SKM-1 (cell line): ENCODE data around the gene FOXJ3.
A peak's percentile ranks its signal among the peaks of the same experiment; 100 is the strongest.

Experiments
- DNase-seq: peaks from one replicate; lab custom pipeline; 2025; ENCODE audit not compliant: unreplicated experiment; lab: John Stamatoyannopoulos, UW

Gene FOXJ3

DNA sequence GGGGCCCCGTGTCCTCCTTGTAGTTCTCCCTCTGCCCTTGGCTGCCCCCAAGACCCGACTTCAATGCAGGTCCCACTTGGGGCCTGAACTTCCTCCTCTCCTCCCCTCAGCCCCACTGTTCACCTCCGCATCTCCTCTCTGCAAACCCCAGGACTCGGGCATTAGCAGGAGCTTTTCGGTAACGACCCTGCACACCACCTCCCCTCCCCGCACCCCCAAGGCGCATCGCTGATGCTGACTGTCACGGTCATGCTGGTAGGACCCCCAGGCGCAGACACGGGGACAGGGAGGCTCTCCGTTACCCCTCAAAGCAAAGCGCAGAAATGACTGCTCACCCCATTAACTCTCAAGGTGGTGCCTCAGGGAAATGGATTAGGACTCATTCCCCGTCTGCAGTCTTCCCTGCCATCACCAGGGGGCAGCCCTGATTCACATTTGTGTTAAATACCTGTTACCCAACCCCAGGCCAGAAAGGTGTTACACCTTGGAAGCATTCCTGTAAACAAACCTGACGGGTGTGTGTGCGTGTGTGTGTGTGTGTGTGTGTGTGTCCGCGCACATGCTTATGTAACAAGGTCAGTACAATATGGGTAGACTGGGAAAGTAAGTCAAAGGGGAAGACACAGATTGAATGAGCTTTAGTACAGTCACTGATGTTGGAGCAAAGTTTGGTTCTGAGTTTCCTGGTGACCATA is 188.3 kb downstream of the FOXJ3 start:
- DNase-seq = peak; percentile 52

DNA sequence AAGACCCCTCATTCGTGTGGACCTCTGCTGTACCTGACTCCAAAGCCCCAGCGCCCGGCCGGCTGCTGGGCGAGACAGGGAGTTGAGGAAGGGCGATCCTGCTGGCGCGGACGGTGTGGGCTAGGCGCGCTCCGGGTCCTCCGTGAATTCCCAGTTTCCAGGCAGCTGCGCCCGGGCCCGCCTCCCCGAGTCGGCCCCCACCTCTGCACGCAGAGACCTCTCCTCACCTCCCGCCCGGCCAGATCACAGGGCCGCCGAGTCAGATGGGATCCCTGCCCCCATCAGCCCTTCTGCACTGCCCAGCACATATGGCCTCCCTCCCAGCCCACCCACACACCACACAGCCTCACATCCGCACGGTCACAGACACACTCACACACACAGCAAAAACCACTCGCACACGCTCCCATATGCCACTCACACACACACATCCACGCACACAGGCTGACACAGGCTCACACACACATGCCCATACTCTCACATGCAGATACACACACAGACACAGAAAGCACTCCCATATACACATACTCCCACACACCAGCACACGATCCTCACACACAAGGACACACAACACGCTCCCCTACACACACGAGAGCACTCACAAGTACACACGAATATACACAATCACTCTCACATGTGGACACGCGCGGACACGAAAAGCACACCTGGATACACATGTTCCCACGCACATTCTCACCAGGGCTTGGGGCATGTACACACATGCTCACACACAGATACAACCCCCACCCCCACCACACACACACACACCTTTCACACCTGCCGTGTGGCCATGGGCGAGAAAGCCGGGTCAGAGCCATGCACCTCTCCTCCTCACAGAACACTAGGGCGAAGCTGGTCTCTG is 189.0 kb downstream of the FOXJ3 start:
- no peak for DNase-seq

DNA sequence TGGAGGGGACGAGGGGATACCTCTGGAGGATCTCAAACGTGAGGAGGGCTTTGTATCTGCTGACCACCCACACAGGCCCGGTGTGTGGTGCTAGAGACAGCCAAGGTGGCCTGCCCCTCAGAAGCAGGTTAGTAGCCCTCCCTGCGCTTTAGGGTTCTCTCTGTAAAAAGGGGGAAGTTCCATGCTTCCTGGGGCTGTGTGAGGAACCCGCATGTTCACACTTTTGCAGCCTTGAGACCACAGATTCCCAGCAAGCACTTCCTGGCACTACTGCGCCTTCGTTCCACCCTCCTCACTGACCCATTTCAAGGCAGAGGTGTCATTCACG is 189.7 kb downstream of the FOXJ3 start:
- DNase-seq = peak; percentile 10

DNA sequence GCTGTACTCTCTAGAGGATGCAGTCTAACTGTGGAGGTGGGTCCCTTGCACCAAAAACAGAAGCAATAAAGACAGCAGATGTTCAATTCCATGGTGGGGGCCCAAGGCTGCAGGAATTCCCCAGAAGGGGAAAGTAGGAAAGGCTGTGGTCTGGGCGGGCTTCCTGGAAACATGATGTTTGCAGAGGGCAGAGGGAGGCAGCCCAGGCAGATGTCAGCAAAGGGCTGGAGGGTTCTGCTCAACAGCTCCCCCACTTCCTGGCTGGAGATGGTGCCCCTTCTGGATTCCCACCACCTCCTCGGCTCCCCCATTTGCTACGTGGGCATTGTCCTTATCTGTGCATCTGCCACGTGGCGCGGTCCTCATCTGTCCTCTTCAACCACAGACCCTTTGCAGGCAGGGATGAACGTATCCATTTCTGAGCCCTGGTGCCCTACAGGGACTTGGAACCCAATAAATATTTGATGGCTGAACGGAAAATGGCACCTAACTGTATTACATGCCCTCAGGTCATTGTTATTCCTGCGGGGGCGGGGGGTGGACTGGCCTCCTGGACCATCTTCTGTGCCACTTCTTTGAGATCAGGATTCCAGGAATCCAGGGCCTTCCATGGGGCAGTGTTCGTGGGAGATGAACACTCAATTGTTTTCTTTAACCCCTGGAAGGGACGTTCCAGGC is 190.2 kb downstream of the FOXJ3 start:
- DNase-seq = no peak

GRCh38 chr1:42143896-42144710 is 190.9 kb downstream of the FOXJ3 start:
- DNase-seq = no peak

GRCh38 chr1:42142894-42143675 is 191.9 kb downstream of the FOXJ3 start:
- DNase-seq = no peak

GRCh38 chr1:42141978-42142377 is 193.1 kb downstream of the FOXJ3 start:
- DNase-seq = no peak

GRCh38 chr1:42140191-42140590 is 194.8 kb downstream of the FOXJ3 start:
- DNase-seq = no peak

GRCh38 chr1:42139444-42139843 is 195.6 kb downstream of the FOXJ3 start:
- no peak for DNase-seq

DNA sequence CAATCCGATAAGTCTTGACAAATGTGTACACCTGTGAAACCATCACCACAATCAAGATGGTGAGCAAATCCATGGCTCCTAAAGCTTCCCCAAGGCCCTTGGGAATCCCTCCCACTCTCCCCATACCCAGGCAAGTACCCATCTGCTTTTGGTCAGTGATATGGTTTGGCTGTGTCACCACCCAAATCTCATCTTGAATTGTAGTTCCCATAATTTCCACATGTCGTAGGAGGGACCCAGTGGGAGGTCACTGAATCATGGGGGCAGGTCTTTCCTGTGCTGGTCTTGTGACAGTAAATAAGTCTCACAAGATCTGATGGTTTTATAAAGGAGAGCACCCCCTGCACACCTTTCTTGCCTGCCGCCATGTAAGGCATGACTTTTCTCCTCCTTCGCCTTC is 196.4 kb downstream of the FOXJ3 start:
- DNase-seq = no peak

DNA sequence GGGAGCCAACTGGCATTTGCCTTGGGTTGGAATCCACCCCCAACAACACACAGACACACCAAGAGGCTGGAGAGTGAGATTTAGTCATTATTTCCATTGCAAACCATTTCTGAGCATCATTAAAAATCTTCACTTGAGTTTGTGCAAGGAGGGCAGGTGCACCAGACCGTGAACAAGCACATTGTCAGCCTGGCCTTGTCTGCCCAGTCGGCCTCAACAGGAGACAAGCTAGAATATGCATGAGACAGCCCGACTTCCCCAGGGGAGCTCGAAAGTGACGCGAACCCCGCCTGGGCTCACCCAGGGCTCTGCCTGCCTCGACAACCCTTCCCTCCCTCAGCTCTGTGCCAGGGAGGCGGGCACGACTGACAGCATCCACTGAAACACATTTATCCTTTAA is 197.3 kb downstream of the FOXJ3 start:
- DNase-seq = no peak

DNA sequence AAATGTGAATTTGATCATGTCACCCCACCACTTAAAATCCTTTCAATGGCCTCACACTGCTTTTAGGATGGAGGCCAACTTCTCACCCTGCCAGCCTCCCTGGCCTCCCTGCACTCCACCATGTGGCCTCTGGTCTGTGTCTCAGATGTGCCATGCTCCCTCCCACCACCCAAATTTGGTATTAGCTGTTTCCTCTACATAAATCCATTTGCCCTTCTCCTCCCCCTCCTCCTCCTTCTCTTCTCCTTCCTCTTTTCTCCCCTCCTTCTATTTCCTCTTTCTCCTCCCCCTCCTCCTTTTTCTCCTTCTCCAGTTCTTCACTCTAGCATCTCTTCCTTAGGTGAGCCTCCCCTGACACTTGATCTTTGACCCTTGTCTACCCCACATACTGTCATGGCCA is 198.6 kb downstream of the FOXJ3 start:
- DNase-seq = peak; percentile 9

DNA sequence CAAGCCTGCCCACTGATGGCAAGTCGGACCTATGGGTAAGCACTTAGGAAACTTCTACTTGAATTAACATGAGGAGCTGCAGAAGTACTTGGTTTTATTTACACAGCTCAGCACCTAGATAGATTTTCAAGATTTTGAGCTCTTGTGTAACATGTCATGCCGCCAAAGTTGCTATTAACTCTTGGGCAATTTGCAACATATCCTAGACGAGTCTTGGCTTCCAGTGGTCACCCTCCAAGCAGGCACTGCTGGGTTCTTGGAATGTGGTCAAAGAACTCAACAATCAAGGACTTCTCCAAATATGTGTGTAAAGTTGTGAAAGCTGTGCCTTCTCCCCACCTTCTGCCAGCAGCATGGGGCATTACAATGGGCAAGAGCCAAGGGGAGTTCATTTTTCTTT is 199.6 kb downstream of the FOXJ3 start:
- DNase-seq = no peak

GRCh38 chr1:42133809-42134526 is 201.1 kb downstream of the FOXJ3 start:
- no peak for DNase-seq

DNA sequence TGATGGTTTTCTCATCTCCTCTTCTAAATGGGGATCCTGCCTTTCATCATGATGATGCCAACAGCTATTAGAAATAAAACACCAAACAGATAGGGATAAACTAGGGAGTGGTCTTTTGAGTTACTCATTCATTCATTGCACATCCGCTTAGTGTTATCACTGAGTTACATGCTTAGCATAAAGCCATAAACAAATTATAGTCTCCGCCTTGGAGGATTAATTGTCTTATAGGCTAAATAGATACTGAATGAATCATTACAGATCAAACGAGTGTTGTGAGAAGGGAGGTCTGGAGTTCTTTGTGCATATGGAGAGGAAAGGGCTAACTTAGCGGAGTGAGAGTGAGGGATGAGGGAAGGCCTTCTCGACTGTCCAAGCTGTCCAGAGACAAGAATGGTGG is 201.6 kb downstream of the FOXJ3 start:
- no peak for DNase-seq

- DNase-seq = no peak
Observed at GRCh38 chr1:42130061-42130660, 204.9 kb downstream of the FOXJ3 start.

- no peak for DNase-seq
Observed at GRCh38 chr1:42128964-42129363, 206.1 kb downstream of the FOXJ3 start.

DNA sequence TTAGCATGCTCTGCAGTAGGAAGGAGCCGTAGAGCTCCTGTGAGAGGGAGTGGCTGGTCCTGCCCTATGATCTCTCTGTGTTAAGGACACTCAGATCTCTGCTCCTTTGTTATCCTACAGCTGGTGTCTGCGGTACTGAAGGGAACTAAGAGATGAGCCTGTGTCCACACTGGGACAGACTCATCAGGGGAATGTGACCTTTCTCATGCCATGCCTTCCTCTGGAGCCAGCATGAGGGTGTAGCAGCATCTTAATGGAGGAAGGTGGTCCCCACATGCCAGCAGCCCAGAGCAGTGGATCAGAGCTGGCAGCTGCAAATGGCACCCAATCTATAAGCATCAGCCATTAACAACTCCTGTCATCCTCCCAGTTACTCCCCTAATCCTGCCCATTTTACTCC is 206.5 kb downstream of the FOXJ3 start:
- DNase-seq = no peak

GRCh38 chr1:42127767-42128166 is 207.3 kb downstream of the FOXJ3 start:
- DNase-seq = no peak
